GM12891 (cell line): Measurements from ENCODE around the gene ZMYND11.

Experiments used
- PAX5 ChIP-seq: IDR thresholded peaks from 2 replicates; pipeline ENCODE4 v1.6.1; 2011; ENCODE audit warnings: low read length, moderate library complexity, mild to moderate bottlenecking; ENCODE audit not compliant: insufficient read depth, severe bottlenecking
- POLR2A ChIP-seq: IDR thresholded peaks from 2 replicates; pipeline ENCODE4 v1.6.1; 2011; ENCODE audit warnings: low read depth, low read length, control low read depth
- POLR2AphosphoS5 ChIP-seq: IDR thresholded peaks from 2 replicates; pipeline ENCODE4 v1.6.1; 2011; ENCODE audit warnings: low read depth, low read length, control low read depth

DNA sequence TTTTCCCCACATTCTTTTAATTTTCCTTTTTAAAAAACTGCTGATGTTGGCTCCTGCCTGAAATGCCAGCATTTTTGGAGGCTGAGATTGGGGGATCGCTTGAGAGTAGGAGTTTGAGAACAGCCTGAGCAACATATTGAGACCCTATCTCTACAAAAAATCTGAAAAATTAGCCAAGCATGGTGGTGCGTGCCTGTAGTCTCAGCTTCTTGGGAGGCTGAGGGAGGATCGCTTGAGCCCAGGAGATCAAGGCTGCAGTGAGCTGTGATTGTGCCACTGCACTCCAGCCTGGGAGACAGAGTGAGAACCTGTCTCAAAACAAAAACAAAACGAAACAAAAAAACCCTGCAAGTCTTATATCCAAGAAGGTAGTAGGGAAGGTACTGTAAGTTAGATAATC lies 51.7 kb downstream of the ZMYND11 start:
- TF ChIP-seq PAX5: no peak
- no peak for TF ChIP-seq POLR2A
- TF ChIP-seq POLR2AphosphoS5: no peak
